Measurements from ENCODE around the gene NFIB. TPM values are rescaled to one million over a fixed set of nuclear protein-coding genes. Genes with fewer than 3 reads are reported as not detected.

The NFIB gene
- total and polyA plus RNA-seq, 2 of the 4 experiments (the other 2 are of a cell fraction), result 1.4 to 2.0 TPM

DNA sequence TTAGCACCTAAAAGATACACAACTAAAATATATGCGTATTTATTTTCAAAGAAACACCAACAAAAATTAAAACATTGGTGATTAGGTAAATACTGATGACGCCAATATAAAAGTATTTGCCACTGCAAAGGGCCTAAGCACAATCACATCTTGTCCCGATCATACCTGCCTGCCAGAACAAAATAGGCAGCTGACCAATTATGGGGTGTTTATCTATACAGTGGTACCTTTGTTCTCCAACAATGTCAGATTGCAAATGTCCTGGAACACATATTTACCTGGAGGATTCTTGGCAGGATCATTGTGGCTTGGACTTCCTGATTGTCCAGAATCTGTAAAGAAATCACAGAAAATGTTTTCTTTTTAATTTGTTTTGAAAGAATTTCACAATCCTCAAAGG is 134.5 kb downstream of the NFIB start:
- Histone ChIP-seq H3K9me3 (ENCODE audit: control insufficient read depth, insufficient read depth, low read length) (no peaks in the 10 kb centered on the region), H2BK20ac (ENCODE audit: low read depth, low read length) (no peak overlapping the region), H2AFZ (replicated peaks; ENCODE audit: low read length, poor library complexity) (no peak overlapping the region), H3K27ac (ENCODE audit: insufficient read depth, low read length) (no peak overlapping the region), H3K18ac (ENCODE audit: low read depth, low read length) (no peak overlapping the region), H2BK5ac (ENCODE audit: low read depth, low read length, poor library complexity, severe bottlenecking) (no peak overlapping the region), H3K14ac (replicated peaks; ENCODE audit: low read depth, low read length) (no peak overlapping the region), H3K9me1 (ENCODE audit: insufficient read depth, low read length) (no peaks in the 10 kb centered on the region), H3K4ac (ENCODE audit: low read depth, low read length) (no peak overlapping the region), H4K91ac (ENCODE audit: insufficient read depth, low read depth, low read length) (no peak overlapping the region), H3K4me1 (ENCODE audit: control insufficient read depth, insufficient read depth, low read length) (no peaks in the 10 kb centered on the region), H4K8ac (ENCODE audit: low read depth in 2 of 2, low read length in 2 of 2) (no peak overlapping the region), H3K79me1 (ENCODE audit: low read depth in 1 of 2, low read length in 2 of 2) (no peaks in the 10 kb centered on the region), H4K5ac (ENCODE audit: low read depth, low read length) (no peak overlapping the region), H3K9ac (ENCODE audit: low read depth, low read length) (no peak overlapping the region), H3K4me2 (ENCODE audit: low read depth, low read length) (no peak overlapping the region), H2AK5ac (ENCODE audit: low read depth, low read length) (no peak overlapping the region), H4K20me1 (ENCODE audit: insufficient read depth, low read length) (no peaks in the 10 kb centered on the region), H3K23ac (ENCODE audit: low read depth, low read length) (no peak overlapping the region), H2AK9ac (replicated peaks; ENCODE audit: low read depth, low read length, poor library complexity) (no peak overlapping the region), H2BK15ac (ENCODE audit: low read depth, low read length) (no peak overlapping the region), H3K36me3 (ENCODE audit: control insufficient read depth, insufficient read depth, low read length) (no peaks in the 10 kb centered on the region), H3K56ac (ENCODE audit: extremely low read depth, insufficient read depth, low read length) (no peak overlapping the region), H3K27me3 (ENCODE audit: control insufficient read depth, insufficient read depth, low read length) (no peaks in the 10 kb centered on the region), H2BK120ac (ENCODE audit: low read depth, low read length) (no peak overlapping the region), H3K4me3 (ENCODE audit: insufficient read depth, low read depth, low read length) (no peak overlapping the region)
- intact Hi-C loops (cut with micrococcal nuclease), result no loop called here
- CTCF ChIA-PET, result no interaction called here
- dilution Hi-C loops (cut with HindIII; ENCODE audit: low sequenced_read_pairs, unreplicated experiment), result no loop called here
- in situ Hi-C loops (cut with MboI; ENCODE audit: low sequenced_read_pairs), result no loop called here
- POLR2A ChIA-PET (ENCODE audit: unreplicated experiment), result no interaction called here
- TF ChIP-seq, protein P1, sequence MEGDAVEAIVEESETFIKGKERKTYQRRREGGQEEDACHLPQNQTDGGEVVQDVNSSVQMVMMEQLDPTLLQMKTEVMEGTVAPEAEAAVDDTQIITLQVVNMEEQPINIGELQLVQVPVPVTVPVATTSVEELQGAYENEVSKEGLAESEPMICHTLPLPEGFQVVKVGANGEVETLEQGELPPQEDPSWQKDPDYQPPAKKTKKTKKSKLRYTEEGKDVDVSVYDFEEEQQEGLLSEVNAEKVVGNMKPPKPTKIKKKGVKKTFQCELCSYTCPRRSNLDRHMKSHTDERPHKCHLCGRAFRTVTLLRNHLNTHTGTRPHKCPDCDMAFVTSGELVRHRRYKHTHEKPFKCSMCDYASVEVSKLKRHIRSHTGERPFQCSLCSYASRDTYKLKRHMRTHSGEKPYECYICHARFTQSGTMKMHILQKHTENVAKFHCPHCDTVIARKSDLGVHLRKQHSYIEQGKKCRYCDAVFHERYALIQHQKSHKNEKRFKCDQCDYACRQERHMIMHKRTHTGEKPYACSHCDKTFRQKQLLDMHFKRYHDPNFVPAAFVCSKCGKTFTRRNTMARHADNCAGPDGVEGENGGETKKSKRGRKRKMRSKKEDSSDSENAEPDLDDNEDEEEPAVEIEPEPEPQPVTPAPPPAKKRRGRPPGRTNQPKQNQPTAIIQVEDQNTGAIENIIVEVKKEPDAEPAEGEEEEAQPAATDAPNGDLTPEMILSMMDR (conservative IDR thresholded peaks at IDR 0.05; ENCODE audit: low read depth, low read length), result no peak
- TF ChIP-seq BHLHE40 (IDR thresholded peaks at IDR 0.05; ENCODE audit: low read depth, low read length) (no peak), SMC3 (IDR thresholded peaks at IDR 0.05; ENCODE audit: low read depth, low read length) (no peak), RFX5 (IDR thresholded peaks at IDR 0.05; ENCODE audit: low read depth, low read length) (no peak), POLR2A (IDR thresholded peaks at IDR 0.05; ENCODE audit: low read depth, low read length) (no peak), RAD21 (IDR thresholded peaks at IDR 0.05; ENCODE audit: low read length) (no peak), MAZ (IDR thresholded peaks at IDR 0.05; ENCODE audit: borderline replicate concordance, low read depth, low read length) (no peak), MXI1 (IDR thresholded peaks at IDR 0.05; ENCODE audit: borderline replicate concordance, low read depth, low read length) (no peak)
- WGBS, 2 experiments (ENCODE audit: extremely low coverage in 2 of 2, insufficient read length in 1 of 2), result no CpG with 5 or more reads among the region's 3 CpGs
- no TSS peak for BruUV-seq (replicated peaks)
- ATAC-seq (ENCODE audit: low read depth), result no peak
- no peak for DNase-seq
